Endothelial cell of umbilical vein (primary cell): ENCODE measurements around the gene VEGFC. TPM values are rescaled to one million over a fixed set of nuclear protein-coding genes. Genes with fewer than 3 reads are reported as not detected.

Source experiments
- BruUV-seq: library from RNA; stranded (reverse); fragments of 400-500 nt; replicated peaks from 2 replicates; lab custom pipeline; 2021; lab: Mats Ljungman, UMichigan
- CTCF ChIA-PET: fragments of 300-600, 350-600 bp; sonication (Branson Sonifier 250); formaldehyde crosslinking; loops from one replicate; lab custom pipeline; 2021; ENCODE audit warnings: antibody characterized with exemption, inconsistent platforms; lab: Charles Lee
- POLR2A ChIA-PET: fragments of 300-600, 350-600 bp; sonication (Branson Sonifier 250); formaldehyde crosslinking; loops from one replicate; lab custom pipeline; 2021; ENCODE audit warnings: antibody characterized with exemption, inconsistent platforms; lab: Charles Lee
- DNase-seq: peaks from one replicate; pipeline ENCODE4 v3.0.0-alpha.2; 2011; ENCODE audit warnings: low read depth, low spot score
- FAIRE-seq: peaks from 2 replicates; lab custom pipeline; 2011; peaks lifted over from hg19 to GRCh38; lab: Jason Lieb, UNC
- H2AFZ ChIP-seq: 2 replicates; pipeline ENCODE4 v1.6.0; 2012; ENCODE audit warnings: low read depth, low read length, control low read depth, inconsistent platforms
- H3K27ac ChIP-seq: 2 replicates; pipeline ENCODE4 v1.5.1; 2011; ENCODE audit warnings: low read depth, mild to moderate bottlenecking, control low read depth, low read length, moderate library complexity; ENCODE audit not compliant: insufficient read depth
- H3K27me3 ChIP-seq, 2 experiments: 2 replicates each; pipeline versions ENCODE4 v1.6.0 to v1.6.1; 2011; ENCODE audit warnings: low read length in 2 of 2, mixed read lengths in 1 of 2; ENCODE audit not compliant: control insufficient read depth in 2 of 2, insufficient read depth in 2 of 2
- H3K36me3 ChIP-seq, 2 experiments: 2 replicates in 1 of 2; 3 replicates in 1 of 2; pipeline ENCODE4 v1.5.1; 2011; ENCODE audit warnings: low read length in 2 of 2, mild to moderate bottlenecking in 1 of 2, moderate library complexity in 1 of 2; ENCODE audit not compliant: control insufficient read depth in 2 of 2, insufficient read depth in 2 of 2; ENCODE audit errors: extremely low read depth in 1 of 2
- H3K4me1 ChIP-seq: 3 replicates; pipeline ENCODE4 v1.5.1; 2011; ENCODE audit warnings: mild to moderate bottlenecking, low read length; ENCODE audit not compliant: control insufficient read depth, insufficient read depth; ENCODE audit errors: extremely low read depth
- H3K4me2 ChIP-seq: 2 replicates; pipeline ENCODE4 v1.6.1; 2011; ENCODE audit warnings: low read length, control low read depth, mixed read lengths; ENCODE audit not compliant: insufficient read depth
- H3K4me3 ChIP-seq, 3 experiments: fragments of 200-600 bp in 1 of 3; sonication (generic), shearing (Covaris generic) in 1 of 3; replicated peaks in 1 of 3; 2 replicates each; pipeline ENCODE4 v1.5.1; 2011 to 2016; ENCODE audit warnings: control low read depth in 3 of 3, low read length in 3 of 3, mild to moderate bottlenecking in 2 of 3, inconsistent platforms in 1 of 3, low read depth in 1 of 3, moderate library complexity in 1 of 3; ENCODE audit not compliant: insufficient read depth in 1 of 3
- H3K79me2 ChIP-seq: 2 replicates; pipeline ENCODE4 v1.6.0; 2012; ENCODE audit warnings: low read length, inconsistent platforms; ENCODE audit not compliant: control insufficient read depth, insufficient read depth
- H3K9ac ChIP-seq: replicated peaks from 2 replicates; pipeline ENCODE3; 2011; ENCODE audit warnings: low read length, control low read depth; ENCODE audit not compliant: insufficient read depth; ENCODE audit errors: extremely low read depth
- H3K9me1 ChIP-seq: replicated peaks from 3 replicates; pipeline ENCODE4 v1.6.0; 2011; ENCODE audit warnings: mild to moderate bottlenecking, low read length; ENCODE audit not compliant: control insufficient read depth, insufficient read depth; ENCODE audit errors: extremely low read depth
- H3K9me3 ChIP-seq: replicated peaks from 2 replicates; pipeline ENCODE4 v1.5.1; 2012; ENCODE audit warnings: low read length, inconsistent platforms; ENCODE audit not compliant: control insufficient read depth, insufficient read depth
- H4K20me1 ChIP-seq: replicated peaks from 2 replicates; pipeline ENCODE3; 2011; ENCODE audit warnings: mild to moderate bottlenecking, low read length; ENCODE audit not compliant: control insufficient read depth, insufficient read depth; ENCODE audit errors: extremely low read depth
- EZH2 ChIP-seq: IDR thresholded peaks from 2 replicates; pipeline ENCODE4 v1.6.1; 2012; ENCODE audit warnings: borderline replicate concordance, low read depth, mild to moderate bottlenecking, moderate library complexity, low read length, inconsistent platforms; ENCODE audit not compliant: severe bottlenecking
- FOS ChIP-seq: IDR thresholded peaks from 2 replicates; pipeline ENCODE4 v1.6.1; 2011; ENCODE audit warnings: mild to moderate bottlenecking, low read length, moderate library complexity, borderline replicate concordance; ENCODE audit not compliant: insufficient read depth
- GATA2 ChIP-seq: IDR thresholded peaks from 2 replicates; pipeline ENCODE4 v1.7.0; 2011; ENCODE audit warnings: low read depth, mild to moderate bottlenecking, moderate library complexity, mixed read lengths, low read length; ENCODE audit not compliant: insufficient read length, insufficient read depth
- JUN ChIP-seq: IDR thresholded peaks from 2 replicates; pipeline ENCODE4 v1.6.1; 2011; ENCODE audit warnings: borderline replicate concordance, low read depth; ENCODE audit not compliant: insufficient read length, insufficient read depth
- MYC ChIP-seq: IDR thresholded peaks from one replicate; pipeline ENCODE4 v1.6.1; 2011; ENCODE audit warnings: mild to moderate bottlenecking, low read depth, low read length
- POLR2A ChIP-seq: IDR thresholded peaks from 2 replicates; pipeline ENCODE4 v1.6.1; 2012; ENCODE audit warnings: low read depth, mild to moderate bottlenecking, control low read depth, low read length
- POLR2AphosphoS5 ChIP-seq: IDR thresholded peaks from 2 replicates; pipeline ENCODE4 v1.6.1; 2012; ENCODE audit warnings: low read depth, mild to moderate bottlenecking, control low read depth, low read length, moderate library complexity; ENCODE audit not compliant: insufficient read depth
- dilution Hi-C: fragments of 300-500 bp; cut with MboI; formaldehyde crosslinking; loops from one replicate; pipeline ENCODE4 v1.15.0; 2019; ENCODE audit warnings: low sequenced_read_pairs; ENCODE audit not compliant: extremely low pct_ligation_motif_present
- intact Hi-C: fragments of 100-400 bp; cut with micrococcal nuclease; formaldehyde crosslinking; loops from one replicate; pipeline ENCODE4 v1.10.0; 2022
- polyA plus RNA-seq, 4 experiments: library from polyadenylated mRNA; depleted of rRNA in 3 of 4; stranded (reverse) in 3 of 4; unstranded in 1 of 4; fragments of >200 nt; gene quantifications; 2 replicates each; pipeline versions ENCODE4 v1.2.1 to v1.2.3, GENCODE V29; 2011 to 2012; ENCODE audit warnings: missing spikeins in 1 of 4
- total RNA-seq: library from RNA; stranded (reverse); gene quantifications from 2 replicates; pipeline ENCODE4 v1.2.3, GENCODE V29; 2021
- TF ChIP-seq, protein P1 (sequence below), 2 donors: IDR thresholded peaks; 1 replicate in 1 of 2; 2 replicates in 1 of 2; pipeline ENCODE4 v1.5.1; 2011; ENCODE audit warnings: low read length in 2 of 2, mild to moderate bottlenecking in 2 of 2, moderate library complexity in 2 of 2, control low read depth in 1 of 2, inconsistent platforms in 1 of 2, low read depth in 1 of 2; ENCODE audit not compliant: insufficient read depth in 1 of 2; ENCODE audit errors: extremely low read depth in 1 of 2
- TF ChIP-seq, protein P2 (sequence below): IDR thresholded peaks from 2 replicates; pipeline ENCODE4 v1.6.1; 2011; ENCODE audit not compliant: insufficient read depth, insufficient read length

The VEGFC gene
- total and polyA plus RNA-seq, 2 donors (not counting 3 experiments of a cell fraction or from before 2014, with no cell fraction given) = 20.4 to 34.9 TPM

DNA sequence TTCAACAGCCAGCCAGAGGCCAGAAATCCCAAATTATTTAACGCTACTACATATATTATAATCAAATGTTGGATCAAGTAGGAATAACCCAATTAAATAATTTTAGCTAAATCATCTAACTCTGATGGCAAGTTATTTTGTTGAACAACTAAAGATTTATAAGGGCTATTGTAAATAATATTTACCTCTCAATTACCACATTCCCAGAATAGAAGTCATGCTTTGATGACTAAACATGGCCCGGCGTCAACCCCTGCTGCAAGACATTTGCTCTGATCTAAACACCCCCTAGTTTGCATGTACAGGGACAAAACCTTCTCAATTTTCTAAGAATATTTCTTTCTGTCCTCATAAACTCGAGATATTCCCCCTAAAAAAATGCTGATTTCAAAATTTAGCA lies 14.2 kb downstream of the VEGFC start:
- DNase-seq (peak; percentile 64), FAIRE-seq (peak; percentile 62)
- peak overlapping the region; percentile 80 for H3K27ac ChIP-seq
- TF ChIP-seq POLR2A (no peak), EZH2 (no peak), POLR2AphosphoS5 (no peak), FOS (peak; percentile 24), GATA2 (no peak), MYC (no peak), JUN (peak; percentile 32)
- TF ChIP-seq, protein P1, sequence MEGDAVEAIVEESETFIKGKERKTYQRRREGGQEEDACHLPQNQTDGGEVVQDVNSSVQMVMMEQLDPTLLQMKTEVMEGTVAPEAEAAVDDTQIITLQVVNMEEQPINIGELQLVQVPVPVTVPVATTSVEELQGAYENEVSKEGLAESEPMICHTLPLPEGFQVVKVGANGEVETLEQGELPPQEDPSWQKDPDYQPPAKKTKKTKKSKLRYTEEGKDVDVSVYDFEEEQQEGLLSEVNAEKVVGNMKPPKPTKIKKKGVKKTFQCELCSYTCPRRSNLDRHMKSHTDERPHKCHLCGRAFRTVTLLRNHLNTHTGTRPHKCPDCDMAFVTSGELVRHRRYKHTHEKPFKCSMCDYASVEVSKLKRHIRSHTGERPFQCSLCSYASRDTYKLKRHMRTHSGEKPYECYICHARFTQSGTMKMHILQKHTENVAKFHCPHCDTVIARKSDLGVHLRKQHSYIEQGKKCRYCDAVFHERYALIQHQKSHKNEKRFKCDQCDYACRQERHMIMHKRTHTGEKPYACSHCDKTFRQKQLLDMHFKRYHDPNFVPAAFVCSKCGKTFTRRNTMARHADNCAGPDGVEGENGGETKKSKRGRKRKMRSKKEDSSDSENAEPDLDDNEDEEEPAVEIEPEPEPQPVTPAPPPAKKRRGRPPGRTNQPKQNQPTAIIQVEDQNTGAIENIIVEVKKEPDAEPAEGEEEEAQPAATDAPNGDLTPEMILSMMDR (IDR thresholded peaks at IDR 0.05; ENCODE audit: extremely low read depth in 1 of 2, insufficient read depth in 1 of 2, low read depth in 1 of 2, low read length in 2 of 2) = no peak
- TF ChIP-seq, protein P2, sequence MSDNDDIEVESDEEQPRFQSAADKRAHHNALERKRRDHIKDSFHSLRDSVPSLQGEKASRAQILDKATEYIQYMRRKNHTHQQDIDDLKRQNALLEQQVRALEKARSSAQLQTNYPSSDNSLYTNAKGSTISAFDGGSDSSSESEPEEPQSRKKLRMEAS = no peak
- dilution Hi-C loops = no loop called here
- CTCF ChIA-PET = interaction anchor here (1.3 to 2.4 kb wide), 3 partner anchors 8 to 269 kb away, joined by 4 to 20 read pairs (median 5); no protein-coding TSS in a partner anchor
- no peaks in the 10 kb centered on the region for H4K20me1 ChIP-seq
- no peak overlapping the region for H2AFZ ChIP-seq
- peak overlapping the region; percentile 32 for H3K9ac ChIP-seq
- H3K4me2 ChIP-seq = peak overlapping the region; percentile 49
- BruUV-seq = no TSS peak
- intact Hi-C loops = no loop called here
- H3K4me1 ChIP-seq = peaks cover 52% of the 10 kb centered on the region
- H3K9me1 ChIP-seq = no peaks in the 10 kb centered on the region
- POLR2A ChIA-PET = no interaction called here
- no peaks in the 10 kb centered on the region for H3K36me3 ChIP-seq
- no peak overlapping the region for H3K4me3 ChIP-seq
- peaks cover 96% of the 10 kb centered on the region for H3K79me2 ChIP-seq
- H3K27me3 ChIP-seq = no peaks in the 10 kb centered on the region
- no peaks in the 10 kb centered on the region for H3K9me3 ChIP-seq
